GM19023 (cell line): ENCODE results near the gene FKBP2.
A peak's percentile ranks its signal among the peaks of the same experiment; 100 is the strongest.

Source experiments
- ATAC-seq: cut with Tn5 transposase; IDR thresholded peaks from one replicate; pipeline ENCODE4 v1.9.1; 2021; ENCODE audit warnings: mild to moderate bottlenecking, moderate library complexity; ENCODE audit not compliant: unreplicated experiment

Gene FKBP2

GRCh38 chr11:64232182-64232966 is 8.5 kb upstream of the FKBP2 start:
- no peak for ATAC-seq

GRCh38 chr11:64232967-64233315 is 8.0 kb upstream of the FKBP2 start:
- no peak for ATAC-seq

DNA sequence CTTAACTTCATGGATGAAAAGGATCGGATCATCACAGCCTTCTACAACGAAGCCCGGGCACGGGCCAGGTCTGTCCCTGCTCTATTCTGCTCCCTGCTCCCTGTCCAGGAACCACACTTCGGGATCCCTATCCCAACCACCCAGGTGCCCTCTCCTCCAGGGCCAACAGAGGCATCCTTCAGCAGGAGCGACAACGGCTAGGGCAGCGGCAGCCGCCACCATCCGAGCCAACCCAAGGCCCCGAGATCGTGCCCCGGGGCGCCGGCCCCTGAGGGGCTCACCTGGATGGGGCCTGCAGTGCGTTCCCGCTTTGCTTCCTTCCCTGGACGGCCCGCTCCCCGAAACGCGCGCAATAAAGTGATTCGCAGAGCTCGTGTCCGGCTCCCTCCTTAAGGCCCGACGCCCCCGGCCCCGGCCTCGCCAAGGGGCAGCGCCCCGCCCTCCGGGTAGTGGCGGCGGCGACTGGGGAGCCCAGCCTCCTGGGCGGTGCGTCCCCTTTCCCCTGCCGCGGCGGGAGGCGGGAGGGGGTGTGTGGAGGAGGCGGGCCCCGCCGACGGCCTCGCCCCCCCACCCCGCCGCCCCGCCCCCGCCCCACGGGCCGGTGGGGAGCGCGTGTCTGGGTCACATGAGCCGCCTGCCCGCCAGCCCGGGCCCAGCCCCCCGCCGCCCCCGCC is 6.8 kb upstream of the FKBP2 start, which contains the start of gene VEGFB:
TSS of gene VEGFB (plus strand) at position 672 of the 674 bp plus-strand sequence. CDS start 250 bp downstream, outside the sequence.
- peak; percentile 35 for ATAC-seq

- ATAC-seq, result peak; percentile 22
Measured at GRCh38 chr11:64234647-64235379, 6.1 kb upstream of the FKBP2 start.

GRCh38 chr11:64235437-64236161 is 5.3 kb upstream of the FKBP2 start:
- ATAC-seq, result no peak

DNA sequence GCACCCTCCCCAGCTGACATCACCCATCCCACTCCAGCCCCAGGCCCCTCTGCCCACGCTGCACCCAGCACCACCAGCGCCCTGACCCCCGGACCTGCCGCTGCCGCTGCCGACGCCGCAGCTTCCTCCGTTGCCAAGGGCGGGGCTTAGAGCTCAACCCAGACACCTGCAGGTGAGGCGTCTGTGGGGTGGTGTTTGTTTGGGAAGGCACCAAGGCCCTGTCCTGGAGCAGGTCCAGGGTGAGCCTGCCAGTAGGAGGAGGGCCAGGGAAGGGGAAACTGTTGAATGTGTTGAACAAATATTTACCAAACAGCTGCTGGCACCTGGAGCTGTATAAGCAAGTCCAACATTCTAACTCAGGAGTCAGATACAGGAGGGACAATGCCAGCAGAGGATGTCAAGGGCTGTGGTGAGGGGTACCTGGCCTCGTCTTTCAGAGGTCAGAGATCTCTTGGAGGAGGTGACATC is 3.4 kb upstream of the FKBP2 start:
- no peak for ATAC-seq

- no peak for ATAC-seq
Measured at GRCh38 chr11:64238076-64238475, 2.8 kb upstream of the FKBP2 start.

DNA sequence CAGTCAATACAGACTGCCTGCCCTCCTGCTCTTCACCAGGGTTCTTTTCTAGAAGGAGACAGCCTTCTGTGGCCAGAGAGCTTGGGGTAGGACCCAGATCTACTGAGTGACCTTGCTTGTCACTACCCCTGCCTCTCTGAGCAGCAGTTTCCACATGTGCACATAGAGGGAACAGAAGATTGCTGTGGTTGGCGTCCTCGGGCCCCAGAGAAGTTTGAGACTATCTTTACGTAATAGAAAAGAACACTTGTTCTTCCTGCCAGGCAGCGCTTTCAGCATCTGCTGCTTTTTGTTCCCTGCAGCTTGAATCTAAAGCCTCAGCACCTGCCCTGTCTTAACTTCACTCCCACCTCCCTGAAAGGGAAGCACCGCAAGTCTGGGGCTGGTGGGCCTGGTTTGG is 1.9 kb upstream of the FKBP2 start:
- no peak for ATAC-seq

DNA sequence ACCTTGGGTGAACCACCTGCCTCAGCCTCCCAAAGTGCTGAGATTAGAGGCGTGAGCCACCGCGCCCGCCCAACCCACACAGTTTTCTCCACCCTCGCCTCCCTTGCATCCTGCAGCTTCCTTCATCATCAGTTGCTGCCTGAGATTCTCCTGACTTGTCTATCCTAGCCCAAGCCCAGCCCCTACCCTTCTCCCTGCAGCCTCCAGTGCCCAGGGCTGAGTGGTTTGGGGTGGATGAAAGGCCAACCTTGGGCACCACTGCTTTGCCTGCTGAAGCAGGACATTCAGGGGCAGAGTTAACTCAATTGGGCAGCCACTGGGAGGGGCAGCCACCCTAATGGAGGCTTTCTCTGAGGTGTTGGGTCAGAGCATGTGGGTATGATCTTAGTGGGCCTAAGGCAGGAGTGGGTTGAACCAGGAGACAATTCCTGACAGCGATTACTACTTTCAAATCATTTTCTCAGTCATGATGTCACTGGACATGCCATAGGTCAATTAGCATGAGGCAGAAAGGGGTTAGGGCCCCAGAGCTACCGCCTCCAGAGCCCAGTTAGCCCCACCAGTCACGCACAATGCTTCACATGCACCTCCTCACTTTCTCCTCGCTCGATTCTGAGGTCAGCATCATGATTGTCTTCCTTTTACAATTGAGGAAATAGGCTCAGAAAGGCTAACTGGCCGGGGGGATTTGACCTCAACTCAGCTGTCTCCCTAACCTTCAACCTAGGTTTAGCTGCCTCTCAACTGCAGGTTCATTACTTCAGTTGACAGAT is 1.0 kb upstream of the FKBP2 start:
- no peak for ATAC-seq

- ATAC-seq, result peak; percentile 73
Measured at GRCh38 chr11:64241241-64241490, 271 bp downstream of the FKBP2 start.

DNA sequence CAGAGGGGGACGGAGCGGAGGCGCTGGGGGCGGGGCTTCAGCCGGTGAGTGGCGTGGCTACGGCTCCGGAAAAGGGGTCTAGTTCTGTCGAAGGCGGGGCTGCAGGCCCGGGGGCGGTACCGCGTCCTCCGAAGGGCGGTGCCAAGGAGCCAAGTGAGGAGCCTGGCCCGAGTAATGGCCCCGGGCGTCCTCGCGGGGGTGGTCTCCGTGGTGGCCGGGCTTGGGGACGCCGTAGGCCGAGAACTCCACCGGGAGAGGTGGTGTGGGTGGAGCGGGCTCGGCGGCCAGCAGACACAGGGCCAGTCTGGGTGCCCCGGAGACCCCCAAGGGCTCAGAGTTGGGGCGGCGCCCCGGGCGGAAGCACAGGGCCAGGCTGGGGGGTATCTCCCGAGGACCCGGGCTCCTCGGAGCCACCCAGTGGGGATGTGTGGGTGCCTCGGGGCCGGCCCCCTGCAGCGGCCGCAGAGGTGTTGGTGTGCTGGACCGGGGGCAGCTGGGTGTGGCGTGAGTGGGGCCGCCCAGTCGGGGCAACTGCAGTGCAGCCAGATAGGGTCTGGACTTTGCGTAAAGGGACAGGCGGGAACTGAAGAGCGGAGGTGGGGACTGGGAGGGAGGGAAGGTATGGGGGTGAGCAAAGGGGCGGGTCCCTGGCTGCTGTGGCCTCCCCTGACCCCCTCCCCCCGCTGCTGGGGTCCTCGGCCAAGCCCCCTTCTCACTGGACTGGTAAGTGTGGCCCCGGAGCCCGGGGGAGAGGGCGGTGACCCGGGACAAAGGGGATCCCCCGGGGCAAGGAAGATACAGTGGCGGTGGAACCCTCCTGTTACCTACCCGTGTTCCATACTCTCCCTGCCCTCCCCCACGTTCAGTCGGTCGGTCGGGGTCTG is 838 bp downstream of the FKBP2 start:
- peak; percentile 4 for ATAC-seq

DNA sequence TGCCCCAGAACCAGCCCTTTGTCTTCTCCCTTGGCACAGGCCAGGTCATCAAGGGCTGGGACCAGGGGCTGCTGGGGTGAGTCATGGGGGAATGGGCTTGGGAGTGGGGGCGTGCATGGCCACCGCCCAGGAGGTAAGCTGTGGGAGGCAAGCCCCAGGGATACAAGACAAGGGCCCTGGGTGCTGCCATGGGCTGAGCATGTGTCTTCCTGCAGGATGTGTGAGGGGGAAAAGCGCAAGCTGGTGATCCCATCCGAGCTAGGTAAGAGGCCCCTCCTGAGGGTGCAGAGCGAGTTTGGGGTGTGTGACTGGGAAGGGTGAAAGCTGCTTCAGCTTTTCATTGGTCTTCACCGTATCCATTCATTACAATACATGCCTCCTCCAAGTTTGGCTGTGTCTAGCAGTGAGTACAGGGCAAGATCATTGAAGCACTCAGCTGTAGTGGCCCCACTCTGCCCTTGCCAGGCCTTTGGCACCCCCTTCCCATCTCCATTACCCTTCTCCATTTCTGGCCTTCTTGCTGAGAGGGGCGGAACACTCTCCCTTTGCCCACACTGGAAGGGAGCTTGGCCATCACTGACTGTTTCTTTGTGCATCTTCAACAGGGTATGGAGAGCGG is 2.5 kb downstream of the FKBP2 start:
- ATAC-seq, result no peak

- no peak for ATAC-seq
Measured at GRCh38 chr11:64244107-64244506, 3.2 kb downstream of the FKBP2 start.

- no peak for ATAC-seq
Measured at GRCh38 chr11:64244966-64245365, 4.1 kb downstream of the FKBP2 start.

DNA sequence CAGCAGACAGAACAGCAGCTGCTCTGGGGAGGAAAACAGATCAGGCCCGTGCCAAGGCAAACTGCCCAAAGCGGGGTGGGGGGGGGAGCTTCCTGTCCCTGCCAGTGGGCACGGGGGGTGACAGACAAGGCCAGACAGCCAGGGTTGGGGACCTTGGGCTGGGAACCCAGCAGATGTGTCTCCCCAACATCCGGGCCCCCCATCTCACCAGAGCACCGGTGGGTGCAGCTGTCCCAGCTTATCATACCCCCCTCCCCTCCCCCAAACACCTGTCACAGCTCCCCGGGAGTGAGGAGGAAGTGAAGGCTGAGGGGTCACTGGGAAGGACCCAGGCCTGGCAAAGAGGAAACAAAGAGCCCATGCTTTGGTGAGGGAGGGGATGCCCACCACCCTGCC is 4.5 kb downstream of the FKBP2 start:
- no peak for ATAC-seq

GRCh38 chr11:64245797-64246620 is 5.1 kb downstream of the FKBP2 start:
- ATAC-seq, result no peak

GRCh38 chr11:64246621-64246870 is 5.7 kb downstream of the FKBP2 start:
- ATAC-seq, result peak; percentile 7

GRCh38 chr11:64246871-64247728 is 6.2 kb downstream of the FKBP2 start, which contains the start of gene PPP1R14B:
TSS of gene PPP1R14B (minus strand) at chr11:64246943. CDS start at chr11:64246673, 270 bp downstream.
- peak; percentile 47 for ATAC-seq
